Measurements from ENCODE around the gene RAD51. TPM values are rescaled to one million over a fixed set of nuclear protein-coding genes. Genes with fewer than 3 reads are reported as not detected.
"Not testable (repeated sequence)": the region's sequence is repeated elsewhere in the genome, so short reads cannot be mapped to it uniquely, and the experiment has no call there.

Gene RAD51
- total RNA-seq (1 to 10 TPM; 1.5 to 2.0 TPM), total RNA-seq (1.6 to 2.3 reads per million in 2 donors)

DNA sequence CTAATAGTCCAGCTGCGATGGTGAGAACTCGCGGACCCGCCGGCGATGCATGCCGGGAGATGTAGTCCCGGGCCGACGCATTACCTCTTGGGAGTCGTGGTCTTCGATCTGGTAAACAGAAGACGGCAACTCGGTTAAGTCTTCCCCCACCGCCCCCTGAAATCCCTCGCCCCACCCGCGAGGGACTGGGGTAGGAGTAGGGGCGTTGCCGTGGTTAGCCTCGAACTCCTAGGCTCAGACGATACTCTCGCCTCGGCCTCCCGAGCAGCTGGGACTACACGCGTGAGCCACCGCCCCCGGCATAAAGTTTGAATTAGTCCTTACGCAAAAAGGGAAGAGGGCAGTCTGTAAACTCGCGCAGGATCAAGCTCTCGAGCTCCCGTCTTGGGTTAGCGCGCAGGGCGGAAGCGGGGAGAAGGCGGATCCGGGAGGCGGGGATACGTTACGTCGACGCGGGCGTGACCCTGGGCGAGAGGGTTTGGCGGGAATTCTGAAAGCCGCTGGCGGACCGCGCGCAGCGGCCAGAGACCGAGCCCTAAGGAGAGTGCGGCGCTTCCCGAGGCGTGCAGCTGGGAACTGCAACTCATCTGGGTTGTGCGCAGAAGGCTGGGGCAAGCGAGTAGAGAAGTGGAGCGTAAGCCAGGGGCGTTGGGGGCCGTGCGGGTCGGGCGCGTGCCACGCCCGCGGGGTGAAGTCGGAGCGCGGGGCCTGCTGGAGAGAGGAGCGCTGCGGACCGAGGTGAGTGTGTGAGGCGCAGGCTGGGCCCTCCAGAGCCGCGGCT lies at the start of gene RAD51:
TSS of gene RAD51 (plus strand) at position 487 of the 781 bp plus-strand sequence. CDS start 3,585 bp downstream, outside the sequence.
- no peaks in the 10 kb centered on the region for H3K9me3 ChIP-seq (ENCODE audit: control insufficient read depth, low read length, poor library complexity, severe bottlenecking)
- H3K4me1 Mint-ChIP-seq: peaks cover 16% of the 10 kb centered on the region
- ATAC-seq (peak; percentile 96), DNase-seq (peak; percentile 82 to 88 (median 85))
- H3K27me3 Mint-ChIP-seq: no peaks in the 10 kb centered on the region
- H3K4me3 Mint-ChIP-seq: peak within 1 kb of the TSS; percentile 100
- peak within 1 kb of the TSS; percentile 99 for H3K27ac Mint-ChIP-seq
- H3K36me3 Mint-ChIP-seq (ENCODE audit: low read depth): peaks cover 2% of the 10 kb centered on the region

GRCh38 chr15:40647523-40647922 lies 47.5 kb upstream of the RAD51 start:
- H3K9me3 ChIP-seq (ENCODE audit: control insufficient read depth, low read length, poor library complexity, severe bottlenecking): no peaks in the 10 kb centered on the region
- H3K27me3 Mint-ChIP-seq: no peaks in the 10 kb centered on the region
- H3K27ac Mint-ChIP-seq: no peak overlapping the region
- DNase-seq (no peak), ATAC-seq (no peak)
- H3K4me3 Mint-ChIP-seq: no peak overlapping the region
- H3K36me3 Mint-ChIP-seq (ENCODE audit: low read depth): no peaks in the 10 kb centered on the region
- peaks cover 5% of the 10 kb centered on the region for H3K4me1 Mint-ChIP-seq

DNA sequence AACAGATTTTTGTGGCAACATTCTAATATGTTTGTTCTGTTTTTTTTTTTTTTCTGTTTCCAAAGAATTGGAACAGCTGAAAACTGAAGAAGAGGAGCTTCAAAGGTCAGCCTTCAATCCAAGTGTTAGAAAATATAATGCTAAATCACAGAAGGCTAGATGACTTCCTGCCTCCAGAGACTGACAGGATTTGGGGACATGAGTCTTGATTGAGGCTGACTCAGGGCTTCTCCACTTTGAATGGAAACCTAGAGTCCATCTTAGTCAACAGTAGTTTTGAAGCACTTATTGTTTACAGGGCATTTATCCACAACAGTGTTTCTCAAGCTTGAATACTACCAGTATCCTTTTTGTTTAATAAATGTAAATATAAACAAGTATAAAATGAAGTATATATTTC lies 44.5 kb upstream of the RAD51 start:
- Mint-ChIP-seq H3K4me1 (peaks cover 5% of the 10 kb centered on the region), H3K27me3 (no peaks in the 10 kb centered on the region), H3K4me3 (no peak overlapping the region), H3K36me3 (ENCODE audit: low read depth) (peaks cover 2% of the 10 kb centered on the region), H3K27ac (peak overlapping the region; percentile 72)
- no peak for DNase-seq
- no peak for ATAC-seq
- no peaks in the 10 kb centered on the region for H3K9me3 ChIP-seq (ENCODE audit: control insufficient read depth, low read length, poor library complexity, severe bottlenecking)

DNA sequence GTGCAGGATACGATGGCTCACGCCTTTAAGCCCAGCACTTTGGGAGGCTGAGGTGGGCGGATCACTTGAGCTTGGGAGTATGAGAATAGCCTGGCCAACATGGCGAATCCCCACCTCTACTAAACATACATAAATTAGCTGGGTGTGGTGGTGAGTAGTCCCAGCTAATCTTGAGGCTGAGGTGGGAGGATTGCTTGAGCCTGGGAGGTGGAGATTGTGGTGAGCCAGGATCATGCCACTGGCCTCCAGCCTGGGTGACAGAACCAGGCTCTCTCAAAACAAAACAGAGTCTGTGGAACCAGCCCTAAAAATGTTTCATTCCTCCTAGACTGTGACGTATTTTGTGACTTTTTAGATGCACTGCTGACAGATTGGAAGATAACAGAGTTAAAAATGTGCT lies 34.3 kb upstream of the RAD51 start:
- Mint-ChIP-seq H3K4me1 (no peaks in the 10 kb centered on the region), H3K27ac (no peak overlapping the region), H3K4me3 (no peak overlapping the region), H3K27me3 (no peaks in the 10 kb centered on the region), H3K36me3 (ENCODE audit: low read depth) (no peaks in the 10 kb centered on the region)
- no peak for ATAC-seq
- no peak for DNase-seq
- no peaks in the 10 kb centered on the region for H3K9me3 ChIP-seq (ENCODE audit: control insufficient read depth, low read length, poor library complexity, severe bottlenecking)

- no peaks in the 10 kb centered on the region for H3K27me3 Mint-ChIP-seq
- peak overlapping the region; percentile 31 for H3K4me3 Mint-ChIP-seq
- no peak overlapping the region for H3K27ac Mint-ChIP-seq
- no peaks in the 10 kb centered on the region for H3K4me1 Mint-ChIP-seq
- no peaks in the 10 kb centered on the region for H3K36me3 Mint-ChIP-seq (ENCODE audit: low read depth)
- DNase-seq (no peak), ATAC-seq (no peak)
- H3K9me3 ChIP-seq (ENCODE audit: control insufficient read depth, low read length, poor library complexity, severe bottlenecking): no peaks in the 10 kb centered on the region
These were observed 30.1 kb upstream of the RAD51 start for GRCh38 chr15:40664909-40665308.

- not testable (repeated sequence) for H3K9me3 ChIP-seq (ENCODE audit: control insufficient read depth, low read length, poor library complexity, severe bottlenecking); H3K4me3 Mint-ChIP-seq; H3K4me1 Mint-ChIP-seq; DNase-seq; ATAC-seq; H3K27ac Mint-ChIP-seq; H3K36me3 Mint-ChIP-seq (ENCODE audit: low read depth); H3K27me3 Mint-ChIP-seq
These were observed 18.7 kb upstream of the RAD51 start for GRCh38 chr15:40676290-40676689.

DNA sequence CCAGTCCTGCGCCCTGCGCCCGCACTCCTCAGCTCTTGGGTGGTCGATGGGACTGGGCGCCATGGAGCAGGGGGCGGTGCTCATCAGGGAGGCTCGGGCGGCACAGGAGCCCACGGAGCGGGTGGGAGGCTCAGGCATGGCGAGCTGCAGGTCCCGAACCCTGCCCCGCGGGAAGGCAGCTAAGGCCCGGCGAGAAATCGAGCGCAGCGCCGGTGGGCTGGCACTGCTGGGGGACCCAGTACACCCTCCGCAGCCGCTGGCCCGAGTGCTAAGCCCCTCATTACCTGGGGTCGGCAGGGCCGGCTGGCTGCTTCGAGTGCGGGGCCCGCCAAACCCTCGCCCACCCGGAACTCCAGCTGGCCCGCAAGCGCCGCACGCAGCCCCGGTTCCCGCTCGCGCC lies 18.1 kb upstream of the RAD51 start:
- not testable (repeated sequence) for H3K27ac Mint-ChIP-seq; H3K27me3 Mint-ChIP-seq; H3K9me3 ChIP-seq (ENCODE audit: control insufficient read depth, low read length, poor library complexity, severe bottlenecking); DNase-seq; H3K4me3 Mint-ChIP-seq; ATAC-seq; H3K4me1 Mint-ChIP-seq; H3K36me3 Mint-ChIP-seq (ENCODE audit: low read depth)

DNA sequence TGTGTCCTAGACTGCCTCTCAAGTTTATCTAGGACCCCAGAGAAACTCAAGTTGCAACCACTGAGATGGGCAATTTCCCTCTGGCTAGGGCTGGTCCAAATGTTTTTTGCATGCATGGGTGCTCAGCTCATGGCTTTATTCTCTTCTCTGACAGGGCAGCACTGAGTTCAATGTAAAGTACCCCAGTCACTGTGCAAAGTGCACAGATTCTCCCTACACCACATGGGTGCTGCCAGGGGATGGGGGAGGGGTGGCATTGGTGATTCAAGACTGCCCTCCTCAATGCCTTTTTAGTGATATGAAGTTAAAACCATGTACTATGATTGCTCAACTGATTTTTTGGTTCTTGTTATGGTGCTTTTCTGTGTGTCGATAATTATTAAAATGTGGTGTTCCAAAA lies 14.8 kb upstream of the RAD51 start:
- ATAC-seq (no peak), DNase-seq (no peak)
- H3K27me3 Mint-ChIP-seq: no peaks in the 10 kb centered on the region
- H3K27ac Mint-ChIP-seq: no peak overlapping the region
- no peaks in the 10 kb centered on the region for H3K36me3 Mint-ChIP-seq (ENCODE audit: low read depth)
- H3K4me1 Mint-ChIP-seq: peaks cover 7% of the 10 kb centered on the region
- H3K4me3 Mint-ChIP-seq: no peak overlapping the region
- H3K9me3 ChIP-seq (ENCODE audit: control insufficient read depth, low read length, poor library complexity, severe bottlenecking): no peaks in the 10 kb centered on the region

DNA sequence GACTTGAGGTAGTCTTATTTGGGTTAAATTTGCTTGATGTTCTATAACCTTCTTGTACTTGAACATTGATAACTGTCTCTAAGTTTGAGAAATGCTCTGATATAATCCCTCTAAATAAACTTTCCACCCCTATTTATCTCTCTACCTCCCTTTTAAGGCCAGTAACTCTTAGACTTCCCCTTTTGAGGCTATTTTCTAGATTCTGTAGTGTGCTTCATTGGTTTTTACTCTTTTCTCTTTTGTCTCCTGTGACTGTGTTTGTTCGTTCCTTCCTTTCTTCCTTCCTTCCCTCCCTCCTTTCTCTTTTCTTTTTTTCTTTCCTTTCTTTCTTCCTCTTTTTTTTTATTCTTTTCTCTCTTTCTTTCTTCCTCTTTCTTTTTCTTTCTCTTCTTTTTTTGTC lies 14.0 kb upstream of the RAD51 start:
- not testable (repeated sequence) for H3K4me3 Mint-ChIP-seq; ATAC-seq; H3K9me3 ChIP-seq (ENCODE audit: control insufficient read depth, low read length, poor library complexity, severe bottlenecking); H3K27me3 Mint-ChIP-seq; H3K36me3 Mint-ChIP-seq (ENCODE audit: low read depth); H3K27ac Mint-ChIP-seq; DNase-seq; H3K4me1 Mint-ChIP-seq

DNA sequence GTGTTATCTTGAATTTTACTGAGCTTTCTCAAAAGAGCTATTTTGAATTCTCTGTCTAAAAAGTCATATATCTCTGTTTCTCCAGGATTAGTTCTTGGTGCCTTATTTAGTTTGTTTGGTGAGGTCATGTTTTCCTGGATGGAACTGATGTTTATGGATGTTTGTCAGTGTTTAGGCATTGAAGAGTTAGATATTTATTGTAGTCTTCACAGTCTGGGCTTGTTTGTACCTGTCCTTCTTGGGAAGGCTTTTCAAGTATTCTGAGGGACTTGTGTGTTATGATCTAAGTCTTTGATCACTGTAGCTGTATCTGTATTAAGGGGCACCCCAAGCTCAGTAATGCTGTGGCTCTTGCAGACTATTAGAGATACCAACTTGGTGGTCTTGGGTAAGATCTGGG lies 10.6 kb upstream of the RAD51 start:
- DNase-seq (no peak), ATAC-seq (no peak)
- Mint-ChIP-seq H3K27ac (no peak overlapping the region), H3K4me1 (no peaks in the 10 kb centered on the region), H3K27me3 (no peaks in the 10 kb centered on the region), H3K36me3 (ENCODE audit: low read depth) (no peaks in the 10 kb centered on the region), H3K4me3 (no peak overlapping the region)
- H3K9me3 ChIP-seq (ENCODE audit: control insufficient read depth, low read length, poor library complexity, severe bottlenecking): no peaks in the 10 kb centered on the region

DNA sequence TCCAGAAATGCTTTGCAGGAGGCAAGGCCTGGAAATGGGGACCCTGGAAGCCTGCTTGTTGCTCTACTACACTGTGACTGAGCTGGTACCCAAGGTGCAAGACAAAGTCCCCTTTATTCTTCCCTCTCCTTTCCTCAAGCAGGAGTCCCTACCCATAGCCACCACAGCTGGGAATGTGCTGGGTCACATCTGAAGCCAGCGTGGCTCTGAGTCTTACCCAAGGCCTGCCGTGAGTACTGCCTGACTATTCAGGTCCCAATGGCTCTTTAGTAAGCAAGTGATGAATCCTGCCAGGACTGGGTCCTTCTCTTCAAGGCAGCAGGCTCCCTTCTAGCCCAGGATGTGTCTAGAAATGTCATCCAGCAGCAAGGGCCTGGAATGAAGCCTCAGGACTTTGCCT lies 9.6 kb upstream of the RAD51 start:
- Mint-ChIP-seq H3K4me3 (no peak overlapping the region), H3K36me3 (ENCODE audit: low read depth) (peaks cover 3% of the 10 kb centered on the region), H3K27me3 (no peaks in the 10 kb centered on the region), H3K27ac (peak overlapping the region; percentile 83), H3K4me1 (peaks cover 5% of the 10 kb centered on the region)
- no peak for ATAC-seq
- DNase-seq: no peak
- H3K9me3 ChIP-seq (ENCODE audit: control insufficient read depth, low read length, poor library complexity, severe bottlenecking): no peaks in the 10 kb centered on the region

- ATAC-seq (no peak), DNase-seq (no peak)
- H3K4me3 Mint-ChIP-seq: no peak overlapping the region
- no peaks in the 10 kb centered on the region for H3K27me3 Mint-ChIP-seq
- peaks cover 9% of the 10 kb centered on the region for H3K4me1 Mint-ChIP-seq
- peaks cover 3% of the 10 kb centered on the region for H3K36me3 Mint-ChIP-seq (ENCODE audit: low read depth)
- peak overlapping the region; percentile 81 for H3K27ac Mint-ChIP-seq
- no peaks in the 10 kb centered on the region for H3K9me3 ChIP-seq (ENCODE audit: control insufficient read depth, low read length, poor library complexity, severe bottlenecking)
These were observed 5.8 kb upstream of the RAD51 start for GRCh38 chr15:40688932-40689799.

DNA sequence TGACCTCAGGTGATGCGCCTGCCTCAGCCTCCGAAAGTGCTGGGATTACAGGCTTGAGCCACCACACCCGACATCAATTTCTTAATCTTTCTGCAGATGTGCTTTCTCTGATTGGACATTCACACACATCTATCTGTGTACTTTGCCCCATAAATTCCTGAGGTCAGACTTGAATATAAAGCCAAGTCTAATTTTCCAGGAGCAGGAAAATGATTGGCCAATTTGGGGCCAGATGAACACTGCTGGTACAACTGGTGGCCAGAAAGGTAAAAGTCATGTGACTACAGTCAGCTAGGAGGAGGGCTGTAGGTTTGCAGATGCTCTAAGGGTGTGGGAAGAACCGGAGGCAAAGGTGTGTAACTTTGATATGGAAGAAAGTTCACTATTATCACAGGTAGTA lies 3.2 kb upstream of the RAD51 start:
- Mint-ChIP-seq H3K4me1 (peaks cover 19% of the 10 kb centered on the region), H3K4me3 (no peak overlapping the region), H3K27ac (no peak overlapping the region)

More for the DNA sequence above, 3.2 kb upstream of the RAD51 start:
- peaks cover 5% of the 10 kb centered on the region for H3K36me3 Mint-ChIP-seq (ENCODE audit: low read depth)
- no peaks in the 10 kb centered on the region for H3K27me3 Mint-ChIP-seq
- DNase-seq (no peak), ATAC-seq (no peak)
- no peaks in the 10 kb centered on the region for H3K9me3 ChIP-seq (ENCODE audit: control insufficient read depth, low read length, poor library complexity, severe bottlenecking)

Data from T-helper 17 cell (primary cell).